Measurements from ENCODE around the gene PPFIA1.

DNA sequence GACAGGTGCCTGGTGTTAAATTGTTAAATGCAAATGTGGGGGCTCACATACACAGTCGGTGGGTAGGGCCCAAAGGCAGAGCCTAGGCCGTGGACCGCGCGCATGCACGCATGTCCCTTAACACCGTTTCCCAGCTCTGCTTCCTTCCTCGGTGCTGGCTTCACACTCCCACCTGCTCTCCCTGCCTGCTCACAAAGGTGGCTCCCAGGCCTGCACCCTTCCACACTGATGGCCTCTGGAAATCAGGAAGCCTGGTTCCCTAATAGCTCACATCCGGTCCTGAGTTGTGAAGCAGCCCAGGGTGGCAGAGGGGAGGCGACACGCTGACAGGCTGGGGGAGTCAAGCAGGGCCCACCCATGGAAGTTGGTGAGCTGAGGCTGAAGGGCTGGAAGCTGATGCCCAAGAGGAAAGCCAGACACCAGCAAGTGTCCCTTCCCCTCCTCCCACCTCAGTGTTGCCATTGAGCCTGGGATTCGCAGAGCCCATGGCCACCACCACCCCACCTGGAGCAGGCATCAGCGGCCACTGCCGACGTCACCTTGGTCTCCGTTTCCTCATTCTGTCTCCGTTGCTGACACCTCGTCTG is 114.2 kb downstream of the PPFIA1 start:
- TF ChIP-seq, protein P1, sequence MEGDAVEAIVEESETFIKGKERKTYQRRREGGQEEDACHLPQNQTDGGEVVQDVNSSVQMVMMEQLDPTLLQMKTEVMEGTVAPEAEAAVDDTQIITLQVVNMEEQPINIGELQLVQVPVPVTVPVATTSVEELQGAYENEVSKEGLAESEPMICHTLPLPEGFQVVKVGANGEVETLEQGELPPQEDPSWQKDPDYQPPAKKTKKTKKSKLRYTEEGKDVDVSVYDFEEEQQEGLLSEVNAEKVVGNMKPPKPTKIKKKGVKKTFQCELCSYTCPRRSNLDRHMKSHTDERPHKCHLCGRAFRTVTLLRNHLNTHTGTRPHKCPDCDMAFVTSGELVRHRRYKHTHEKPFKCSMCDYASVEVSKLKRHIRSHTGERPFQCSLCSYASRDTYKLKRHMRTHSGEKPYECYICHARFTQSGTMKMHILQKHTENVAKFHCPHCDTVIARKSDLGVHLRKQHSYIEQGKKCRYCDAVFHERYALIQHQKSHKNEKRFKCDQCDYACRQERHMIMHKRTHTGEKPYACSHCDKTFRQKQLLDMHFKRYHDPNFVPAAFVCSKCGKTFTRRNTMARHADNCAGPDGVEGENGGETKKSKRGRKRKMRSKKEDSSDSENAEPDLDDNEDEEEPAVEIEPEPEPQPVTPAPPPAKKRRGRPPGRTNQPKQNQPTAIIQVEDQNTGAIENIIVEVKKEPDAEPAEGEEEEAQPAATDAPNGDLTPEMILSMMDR (IDR thresholded peaks at IDR 0.05) = no peak
- TF ChIP-seq POLR2A (IDR thresholded peaks at IDR 0.05) = no peak

All from right lobe of liver (tissue), 4 donors.